Hepatocyte (in vitro differentiated cells): Measurements from ENCODE around the gene DCP2. TPM values are rescaled to one million over a fixed set of nuclear protein-coding genes. Genes with fewer than 3 reads are reported as not detected.

ENCODE experiments used
- DNase-seq: peaks from one replicate; pipeline ENCODE4 v3.0.0-alpha.2; 2016; ENCODE audit warnings: low spot score
- H2AFZ ChIP-seq: fragments of 200-600 bp; sonication (generic); 2 replicates; pipeline ENCODE4 v1.6.0; 2016; ENCODE audit warnings: antibody characterized with exemption, mild to moderate bottlenecking
- H3K27ac ChIP-seq: fragments of 200-600 bp; sonication (generic); 2 replicates; pipeline ENCODE4 v1.5.1; 2016; ENCODE audit warnings: mild to moderate bottlenecking
- H3K27me3 ChIP-seq: fragments of 200-600 bp; sonication (generic); 2 replicates; pipeline ENCODE4 v1.6.1; 2016
- H3K36me3 ChIP-seq: fragments of 200-600 bp; sonication (generic); replicated peaks from 2 replicates; pipeline ENCODE4 v1.5.1; 2016; ENCODE audit warnings: low read depth; ENCODE audit not compliant: insufficient read depth
- H3K4me1 ChIP-seq: fragments of 200-600 bp; sonication (generic); 2 replicates; pipeline ENCODE4 v1.5.1; 2016; ENCODE audit warnings: mild to moderate bottlenecking, moderate library complexity; ENCODE audit not compliant: insufficient read depth
- H3K4me2 ChIP-seq: fragments of 200-600 bp; sonication (generic); 2 replicates; pipeline ENCODE4 v1.6.0; 2016
- H3K4me3 ChIP-seq: fragments of 200-600 bp; sonication (generic); 2 replicates; pipeline ENCODE4 v1.5.1; 2016; ENCODE audit warnings: mild to moderate bottlenecking
- H3K79me2 ChIP-seq: fragments of 200-600 bp; sonication (generic); 2 replicates; pipeline ENCODE4 v1.6.0; 2017; ENCODE audit warnings: mild to moderate bottlenecking
- H3K9me2 ChIP-seq: fragments of 200-600 bp; sonication (generic); replicated peaks from 2 replicates; pipeline ENCODE4 v1.6.0; 2017; ENCODE audit warnings: mild to moderate bottlenecking; ENCODE audit not compliant: insufficient read depth
- H3K9me3 ChIP-seq: fragments of 200-600 bp; sonication (generic); 2 replicates; pipeline ENCODE4 v1.5.1; 2016; ENCODE audit warnings: low read depth, mild to moderate bottlenecking
- H4K20me1 ChIP-seq: fragments of 200-600 bp; sonication (generic); 2 replicates; pipeline ENCODE4 v1.6.0; 2016; ENCODE audit warnings: mild to moderate bottlenecking; ENCODE audit not compliant: insufficient read depth, poor library complexity, severe bottlenecking
- CTCF ChIP-seq: fragments of 200-600 bp; sonication (generic); IDR thresholded peaks from 2 replicates; pipeline ENCODE4 v1.5.1; 2016; ENCODE audit warnings: antibody characterized with exemption, mild to moderate bottlenecking; ENCODE audit not compliant: poor library complexity
- EZH2 ChIP-seq: fragments of 200-600 bp; sonication (generic); IDR thresholded peaks from 2 replicates; pipeline ENCODE4 v1.6.1; 2016; ENCODE audit warnings: antibody characterized with exemption, mild to moderate bottlenecking, borderline replicate concordance
- EZH2phosphoT487 ChIP-seq: fragments of 200-600 bp; sonication (generic); IDR thresholded peaks from one replicate; pipeline ENCODE4 v1.6.1; 2018; ENCODE audit warnings: antibody characterized with exemption, mild to moderate bottlenecking, low read depth, moderate library complexity; ENCODE audit not compliant: unreplicated experiment, severe bottlenecking
- WGBS: methylation state at CpG from one replicate; pipeline ENCODE4 v1.1.6; 2016; ENCODE audit warnings: low lambda C conversion rate; ENCODE audit errors: missing lambda C conversion rate; 5-methylcytosine and 5-hydroxymethylcytosine counted together
- polyA plus RNA-seq: library from polyadenylated mRNA; unstranded; fragments of >200 nt; fragmentation: Nextera tagmentation; extraction: Ambion mirVana; gene quantifications from 2 replicates; pipeline ENCODE4 v1.2.1, GENCODE V29; 2016
- total RNA-seq: library from RNA; depleted of rRNA; stranded (reverse); fragments of >200 nt; gene quantifications from 2 replicates; pipeline ENCODE4 v1.2.3, GENCODE V29; 2014

The DCP2 gene
- total and polyA plus RNA-seq, 2 experiments from 2014 or later: 8.8 to 41.9 TPM

DNA sequence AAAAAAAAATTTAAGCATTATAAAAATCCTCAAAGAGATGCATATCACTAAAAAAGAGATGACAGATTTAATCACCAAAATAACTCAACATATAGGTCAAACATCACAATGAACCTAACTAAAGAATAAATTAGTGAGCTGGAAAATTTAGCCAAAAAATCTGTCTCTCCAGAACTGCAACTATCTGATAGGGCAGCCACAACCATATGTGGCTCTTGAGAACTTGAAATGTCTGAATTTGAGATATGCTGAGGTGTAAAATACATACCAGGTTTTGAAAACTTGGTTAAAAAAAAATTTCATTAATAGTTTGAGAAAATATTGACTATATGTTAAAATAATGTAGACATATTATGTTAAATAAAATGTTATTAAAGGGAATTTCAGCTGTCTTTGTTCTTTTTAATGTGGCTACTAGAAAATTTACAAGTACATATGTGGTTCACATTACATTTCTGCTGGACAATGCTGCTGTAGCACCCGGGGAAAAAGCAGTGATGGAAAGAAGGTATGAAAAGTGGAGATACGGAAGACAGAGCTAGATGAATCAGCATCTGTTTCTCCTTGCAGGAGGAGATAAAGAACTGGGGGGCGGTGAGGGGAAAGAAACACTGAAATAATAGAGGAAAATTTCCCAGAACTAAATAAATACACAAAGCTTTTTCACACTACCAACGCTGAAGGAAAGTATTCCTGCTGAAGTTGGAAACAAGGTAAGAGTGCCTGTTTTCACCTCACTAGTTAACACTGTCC, 66.1 kb downstream of the DCP2 start:
- Histone ChIP-seq H3K4me3 (no peak overlapping the region), H3K9me2 (no peaks in the 10 kb centered on the region), H3K4me2 (no peak overlapping the region), H4K20me1 (no peaks in the 10 kb centered on the region), H2AFZ (no peak overlapping the region), H3K9me3 (no peaks in the 10 kb centered on the region), H3K27me3 (no peaks in the 10 kb centered on the region), H3K27ac (no peak overlapping the region), H3K79me2 (no peaks in the 10 kb centered on the region), H3K36me3 (no peaks in the 10 kb centered on the region), H3K4me1 (peaks cover 7% of the 10 kb centered on the region)
- no peak for DNase-seq
- no peak for TF ChIP-seq EZH2phosphoT487
- no peak for TF ChIP-seq CTCF
- no peak for TF ChIP-seq EZH2
- 68% methylated on average over 4 of the region's 4 CpGs for WGBS

GRCh38 chr5:113043491-113043931, 66.9 kb downstream of the DCP2 start:
- no peaks in the 10 kb centered on the region for H3K9me2 ChIP-seq
- no peak overlapping the region for H2AFZ ChIP-seq
- no peaks in the 10 kb centered on the region for H3K9me3 ChIP-seq
- H3K4me2 ChIP-seq: no peak overlapping the region
- TF ChIP-seq CTCF (peak; percentile 33), EZH2 (no peak), EZH2phosphoT487 (no peak)
- no peak overlapping the region for H3K27ac ChIP-seq
- 87% methylated on average over 16 of the region's 16 CpGs for WGBS
- H3K27me3 ChIP-seq: no peaks in the 10 kb centered on the region
- no peaks in the 10 kb centered on the region for H3K79me2 ChIP-seq
- no peaks in the 10 kb centered on the region for H4K20me1 ChIP-seq
- H3K4me3 ChIP-seq: no peak overlapping the region
- DNase-seq: peak; percentile 61
- no peaks in the 10 kb centered on the region for H3K36me3 ChIP-seq
- H3K4me1 ChIP-seq: peaks cover 8% of the 10 kb centered on the region

DNA sequence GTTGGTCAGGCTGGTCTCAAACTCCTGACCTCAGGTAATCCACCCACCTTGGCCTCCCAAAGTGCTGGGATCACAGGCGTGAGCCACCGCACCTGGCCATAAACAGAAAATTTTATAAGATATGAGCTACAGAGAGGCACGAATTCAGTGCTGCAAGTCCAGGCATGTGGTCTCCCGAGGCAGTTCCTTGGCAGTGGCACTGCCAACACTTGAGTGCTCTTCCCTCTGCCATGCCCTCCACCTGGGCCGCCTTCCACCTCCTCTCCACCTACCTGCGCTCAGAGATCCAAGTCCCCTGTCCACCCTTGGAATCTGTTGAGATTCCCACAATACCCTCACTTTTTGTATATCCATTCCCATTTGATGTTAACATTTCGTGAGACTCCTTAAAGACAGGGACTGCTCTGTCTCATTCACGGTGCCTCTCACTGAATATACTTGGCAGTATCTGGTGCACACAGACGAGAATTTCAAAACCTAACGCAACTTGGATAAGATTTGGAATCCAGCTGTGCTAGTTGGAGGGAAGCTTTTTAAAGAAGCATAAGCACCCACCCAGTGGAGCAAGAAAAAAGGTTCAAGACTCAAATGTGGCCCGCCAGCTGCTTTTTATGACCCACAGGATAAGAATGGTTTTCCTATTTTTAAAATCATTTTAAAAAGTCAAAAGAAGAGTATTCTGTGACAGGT, 68.3 kb downstream of the DCP2 start:
- no peak for DNase-seq
- Histone ChIP-seq H3K4me3 (no peak overlapping the region), H2AFZ (no peak overlapping the region), H3K27ac (no peak overlapping the region), H3K9me2 (no peaks in the 10 kb centered on the region), H3K36me3 (no peaks in the 10 kb centered on the region), H4K20me1 (no peaks in the 10 kb centered on the region), H3K4me1 (peaks cover 8% of the 10 kb centered on the region), H3K9me3 (no peaks in the 10 kb centered on the region), H3K27me3 (no peaks in the 10 kb centered on the region), H3K4me2 (no peak overlapping the region), H3K79me2 (no peaks in the 10 kb centered on the region)
- WGBS: 89% methylated on average over 11 of the region's 11 CpGs
- TF ChIP-seq CTCF: no peak
- no peak for TF ChIP-seq EZH2
- no peak for TF ChIP-seq EZH2phosphoT487
